ENCODE results near the gene ARHGEF38.
"Not testable (repeated sequence)": the region's sequence is repeated elsewhere in the genome, so short reads cannot be mapped to it uniquely, and the experiment has no call there.

ARHGEF38 gene

GRCh38 chr4:105719204-105719603 lies 166.8 kb downstream of the ARHGEF38 start:
- no peak for DNase-seq

DNA sequence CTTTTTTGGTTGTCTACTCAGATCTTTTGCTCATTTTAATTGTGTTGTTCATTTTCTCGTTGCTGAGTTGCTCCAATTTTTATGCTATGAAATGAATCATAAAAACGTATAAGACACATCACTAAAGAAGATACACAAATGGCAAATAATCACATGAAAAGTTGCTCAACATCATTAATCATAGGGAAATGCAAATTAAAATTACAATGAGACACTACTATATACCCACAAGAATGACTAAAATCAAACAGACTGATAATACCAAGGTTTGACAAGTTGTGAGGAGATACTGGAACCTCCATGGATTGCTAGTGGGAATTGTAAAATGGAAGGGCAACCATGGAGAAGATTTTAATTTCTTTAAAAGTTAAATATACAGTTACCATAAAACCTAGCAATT lies 173.2 kb downstream of the ARHGEF38 start:
- DNase-seq, result no peak

DNA sequence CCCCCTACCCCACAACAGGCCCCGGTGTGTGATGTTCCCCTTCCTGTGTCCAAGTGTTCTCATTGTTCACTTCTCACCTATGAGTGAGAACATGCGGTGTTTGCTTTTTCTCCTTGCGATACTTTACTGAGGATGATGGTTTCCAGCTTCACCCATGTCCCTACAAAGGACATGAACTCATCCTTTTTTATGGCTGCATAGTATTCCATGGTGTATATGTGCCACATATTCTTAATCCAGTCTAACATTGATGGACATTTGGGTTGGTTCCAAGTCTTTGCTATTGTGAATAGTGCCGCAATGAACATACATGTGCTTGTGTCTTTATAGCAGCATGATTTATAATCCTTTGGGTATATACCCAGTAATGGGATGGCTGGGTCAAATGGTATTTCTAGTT lies 177.5 kb downstream of the ARHGEF38 start:
- DNase-seq, result not testable (repeated sequence)
